VCaP (cell line): Measurements from ENCODE around the gene PMM1.

Experiments used
- H3K27ac ChIP-seq: fragments of 450-650 bp; 2 replicates; pipeline ENCODE4 v1.5.1; 2017
- CTCF ChIP-seq: fragments of 450-650 bp; conservative IDR thresholded peaks from 2 replicates; pipeline ENCODE4 v1.5.1; 2017; ENCODE audit warnings: mild to moderate bottlenecking, moderate library complexity

Gene PMM1

GRCh38 chr22:41568811-41569210 is 20.8 kb downstream of the PMM1 start:
- no peak overlapping the region for H3K27ac ChIP-seq
- TF ChIP-seq CTCF, result no peak

- no peak overlapping the region for H3K27ac ChIP-seq
- TF ChIP-seq CTCF, result no peak
Observed at GRCh38 chr22:41567512-41567768, 22.2 kb downstream of the PMM1 start.

- no peak for TF ChIP-seq CTCF
- no peak overlapping the region for H3K27ac ChIP-seq
Observed at GRCh38 chr22:41565403-41566054, 24.1 kb downstream of the PMM1 start.

- H3K27ac ChIP-seq, result no peak overlapping the region
- no peak for TF ChIP-seq CTCF
Observed at GRCh38 chr22:41564563-41564962, 25.1 kb downstream of the PMM1 start.

GRCh38 chr22:41563051-41563711 is 26.5 kb downstream of the PMM1 start:
- no peak overlapping the region for H3K27ac ChIP-seq
- TF ChIP-seq CTCF, result no peak

- TF ChIP-seq CTCF, result no peak
- H3K27ac ChIP-seq, result no peak overlapping the region
Observed at GRCh38 chr22:41562461-41562860, 27.2 kb downstream of the PMM1 start.

- TF ChIP-seq CTCF, result no peak
- H3K27ac ChIP-seq, result no peak overlapping the region
Observed at GRCh38 chr22:41561788-41562187, 27.9 kb downstream of the PMM1 start.
